Osteoblast (primary cell): ENCODE results near the gene FKTN. TPM values are rescaled to one million over a fixed set of nuclear protein-coding genes. Genes with fewer than 3 reads are reported as not detected.

Source experiments
- DNase-seq: peaks from one replicate; pipeline ENCODE4 v3.0.0; 2011; ENCODE audit warnings: low spot score, mixed read lengths; ENCODE audit not compliant: insufficient read length; ENCODE audit errors: missing footprints
- H2AFZ ChIP-seq: 2 replicates; pipeline ENCODE4 v1.6.0; 2011; ENCODE audit warnings: mild to moderate bottlenecking, low read length
- H3K27ac ChIP-seq: 2 replicates; pipeline ENCODE4 v1.5.1; 2011; ENCODE audit warnings: mild to moderate bottlenecking, low read depth, low read length, moderate library complexity
- H3K27me3 ChIP-seq: 2 replicates; pipeline ENCODE4 v1.6.0; 2012; ENCODE audit warnings: mild to moderate bottlenecking, control low read depth, inconsistent platforms, low read length, moderate library complexity; ENCODE audit not compliant: insufficient read depth
- H3K36me3 ChIP-seq: 2 replicates; pipeline ENCODE4 v1.5.1; 2011; ENCODE audit warnings: mild to moderate bottlenecking, low read length, control low read depth, moderate library complexity; ENCODE audit not compliant: insufficient read depth
- H3K4me1 ChIP-seq: 2 replicates; pipeline ENCODE4 v1.5.1; 2011; ENCODE audit warnings: mild to moderate bottlenecking, low read length, control low read depth, moderate library complexity; ENCODE audit not compliant: insufficient read depth
- H3K4me2 ChIP-seq: 2 replicates; pipeline ENCODE4 v1.6.0; 2011; ENCODE audit warnings: mild to moderate bottlenecking, low read length; ENCODE audit not compliant: insufficient read depth
- H3K4me3 ChIP-seq: fragments of 200-600 bp; sonication (generic); 3 replicates; pipeline ENCODE4 v1.5.1; 2012; ENCODE audit warnings: mild to moderate bottlenecking, low read length, inconsistent platforms; ENCODE audit not compliant: insufficient read depth
- H3K79me2 ChIP-seq: 2 replicates; pipeline ENCODE4 v1.6.0; 2012; ENCODE audit warnings: mild to moderate bottlenecking, low read length, control low read depth, inconsistent platforms; ENCODE audit not compliant: insufficient read depth
- H3K9me3 ChIP-seq: 2 replicates; pipeline ENCODE4 v1.5.1; 2011; ENCODE audit warnings: low read depth, low read length, control low read depth
- H4K20me1 ChIP-seq: 2 replicates; pipeline ENCODE4 v1.6.0; 2012; ENCODE audit warnings: mild to moderate bottlenecking, low read length, control low read depth; ENCODE audit not compliant: insufficient read depth
- total RNA-seq: library from RNA; depleted of rRNA; stranded (reverse); fragments of >200 nt; gene quantifications from 2 replicates; pipeline ENCODE4 v1.2.3, GENCODE V29; 2012
- TF ChIP-seq, protein P1 (sequence below): IDR thresholded peaks from 2 replicates; pipeline ENCODE4 v1.5.1; 2011; ENCODE audit warnings: mild to moderate bottlenecking, low read depth, low read length, moderate library complexity; ENCODE audit errors: extremely low read depth

Gene FKTN
- total RNA-seq = 21.0 and 21.5 TPM in 2 replicates

GRCh38 chr9:105557804-105558610 lies at the start of gene FKTN:
Gene FKTN (plus strand): TSS chr9:105558131. CDS start chr9:105575033, 16,902 bp downstream.
- H3K4me3 ChIP-seq = peak within 1 kb of the TSS; percentile 99
- TF ChIP-seq, protein P1, sequence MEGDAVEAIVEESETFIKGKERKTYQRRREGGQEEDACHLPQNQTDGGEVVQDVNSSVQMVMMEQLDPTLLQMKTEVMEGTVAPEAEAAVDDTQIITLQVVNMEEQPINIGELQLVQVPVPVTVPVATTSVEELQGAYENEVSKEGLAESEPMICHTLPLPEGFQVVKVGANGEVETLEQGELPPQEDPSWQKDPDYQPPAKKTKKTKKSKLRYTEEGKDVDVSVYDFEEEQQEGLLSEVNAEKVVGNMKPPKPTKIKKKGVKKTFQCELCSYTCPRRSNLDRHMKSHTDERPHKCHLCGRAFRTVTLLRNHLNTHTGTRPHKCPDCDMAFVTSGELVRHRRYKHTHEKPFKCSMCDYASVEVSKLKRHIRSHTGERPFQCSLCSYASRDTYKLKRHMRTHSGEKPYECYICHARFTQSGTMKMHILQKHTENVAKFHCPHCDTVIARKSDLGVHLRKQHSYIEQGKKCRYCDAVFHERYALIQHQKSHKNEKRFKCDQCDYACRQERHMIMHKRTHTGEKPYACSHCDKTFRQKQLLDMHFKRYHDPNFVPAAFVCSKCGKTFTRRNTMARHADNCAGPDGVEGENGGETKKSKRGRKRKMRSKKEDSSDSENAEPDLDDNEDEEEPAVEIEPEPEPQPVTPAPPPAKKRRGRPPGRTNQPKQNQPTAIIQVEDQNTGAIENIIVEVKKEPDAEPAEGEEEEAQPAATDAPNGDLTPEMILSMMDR = no peak
- peaks cover 16% of the 10 kb centered on the region for H3K79me2 ChIP-seq
- H3K9me3 ChIP-seq = no peaks in the 10 kb centered on the region
- peaks cover 8% of the 10 kb centered on the region for H3K4me1 ChIP-seq
- peak within 1 kb of the TSS; percentile 76 for H3K27ac ChIP-seq
- peak within 1 kb of the TSS; percentile 97 for H2AFZ ChIP-seq
- no peaks in the 10 kb centered on the region for H3K36me3 ChIP-seq
- no peaks in the 10 kb centered on the region for H4K20me1 ChIP-seq
- peaks cover 3% of the 10 kb centered on the region for H3K27me3 ChIP-seq
- peak; percentile 95 for DNase-seq
- peak within 1 kb of the TSS; percentile 94 for H3K4me2 ChIP-seq

GRCh38 chr9:105508530-105508929 lies 49.4 kb upstream of the FKTN start:
- Histone ChIP-seq H3K27ac (no peak overlapping the region), H3K27me3 (no peaks in the 10 kb centered on the region), H3K79me2 (peaks cover 6% of the 10 kb centered on the region), H3K9me3 (no peaks in the 10 kb centered on the region), H2AFZ (no peak overlapping the region), H3K4me2 (no peak overlapping the region), H4K20me1 (peaks cover 5% of the 10 kb centered on the region), H3K36me3 (peaks cover 9% of the 10 kb centered on the region), H3K4me1 (peaks cover 16% of the 10 kb centered on the region), H3K4me3 (no peak overlapping the region)
- DNase-seq = no peak
- TF ChIP-seq, protein P1 = no peak

GRCh38 chr9:105510024-105510423 lies 47.9 kb upstream of the FKTN start:
- H3K4me2 ChIP-seq = peak overlapping the region; percentile 61
- H3K79me2 ChIP-seq = no peaks in the 10 kb centered on the region
- DNase-seq = peak; percentile 89
- H4K20me1 ChIP-seq = peaks cover 5% of the 10 kb centered on the region
- peaks cover 12% of the 10 kb centered on the region for H3K4me1 ChIP-seq
- TF ChIP-seq, protein P1 = no peak
- no peaks in the 10 kb centered on the region for H3K9me3 ChIP-seq
- peak overlapping the region; percentile 57 for H3K27ac ChIP-seq
- peaks cover 9% of the 10 kb centered on the region for H3K36me3 ChIP-seq
- no peaks in the 10 kb centered on the region for H3K27me3 ChIP-seq
- H3K4me3 ChIP-seq = no peak overlapping the region
- H2AFZ ChIP-seq = no peak overlapping the region

GRCh38 chr9:105511446-105511845 lies 46.5 kb upstream of the FKTN start:
- peaks cover 5% of the 10 kb centered on the region for H4K20me1 ChIP-seq
- TF ChIP-seq, protein P1 = no peak

More at GRCh38 chr9:105511446-105511845, 46.5 kb upstream of the FKTN start:
- H3K4me2 ChIP-seq = no peak overlapping the region
- no peaks in the 10 kb centered on the region for H3K79me2 ChIP-seq
- no peaks in the 10 kb centered on the region for H3K9me3 ChIP-seq
- H3K4me3 ChIP-seq = no peak overlapping the region
- H3K27me3 ChIP-seq = no peaks in the 10 kb centered on the region
- no peak for DNase-seq
- no peak overlapping the region for H2AFZ ChIP-seq
- peaks cover 12% of the 10 kb centered on the region for H3K4me1 ChIP-seq
- no peak overlapping the region for H3K27ac ChIP-seq
- peaks cover 13% of the 10 kb centered on the region for H3K36me3 ChIP-seq
